NCI-H82 treated with DMSO at 0.1 percent for 48 hours (cell line): ENCODE data around the gene SNX4.
"Not testable (repeated sequence)": the region's sequence is repeated elsewhere in the genome, so short reads cannot be mapped to it uniquely, and the experiment has no call there.

ENCODE experiments used
- DNase-seq: peaks from one replicate; lab custom pipeline; 2025; ENCODE audit not compliant: unreplicated experiment; lab: John Stamatoyannopoulos, UW

The SNX4 gene

DNA sequence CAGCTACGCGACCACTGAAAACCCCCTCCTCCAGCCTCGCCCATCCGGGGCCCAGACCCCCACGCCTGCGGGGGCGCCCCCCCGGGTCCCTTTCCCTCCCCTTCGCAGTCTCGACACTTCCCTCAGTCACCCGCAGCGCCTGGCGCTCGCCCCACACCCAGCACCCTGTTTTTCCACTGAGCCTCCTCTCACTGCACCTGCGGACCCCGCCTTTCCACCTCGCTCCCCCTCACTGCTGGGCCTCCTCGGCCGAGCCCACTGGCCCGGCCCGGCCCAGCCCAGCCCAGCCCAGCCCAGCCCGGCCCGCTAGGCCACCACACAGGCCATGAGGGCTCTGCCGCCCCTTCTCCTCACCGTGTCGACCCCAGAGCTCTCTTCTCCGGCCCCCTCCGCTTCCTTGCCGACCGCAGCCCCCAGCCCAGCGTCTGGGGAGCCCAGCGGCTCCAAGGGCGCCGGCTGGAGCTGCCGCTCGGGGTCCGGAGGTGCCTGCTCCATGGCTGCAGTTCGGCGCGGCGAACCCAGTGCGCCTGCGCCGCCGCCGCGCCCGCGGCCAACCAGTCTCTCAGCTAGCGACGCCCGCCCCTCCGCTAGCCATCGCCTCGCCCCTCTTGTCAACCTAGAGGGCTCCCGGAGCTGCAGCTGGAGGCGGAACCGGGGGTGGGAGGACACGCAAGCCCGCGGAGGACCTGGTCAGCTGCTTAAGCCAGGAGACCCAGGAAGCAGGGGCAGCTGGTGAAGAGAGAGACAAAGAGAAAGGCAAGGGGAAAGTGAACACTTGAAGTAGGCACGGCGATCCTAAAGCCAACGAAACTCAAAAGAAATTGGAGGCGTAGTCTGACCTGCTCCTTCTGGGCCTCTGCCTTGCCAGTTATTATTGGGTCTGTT lies at the start of gene SNX4:
SNX4 (minus strand) TSS at position 525 of the 885 bp plus-strand sequence; CDS start at position 495, 30 bp downstream.
- peak; percentile 82 for DNase-seq

DNA sequence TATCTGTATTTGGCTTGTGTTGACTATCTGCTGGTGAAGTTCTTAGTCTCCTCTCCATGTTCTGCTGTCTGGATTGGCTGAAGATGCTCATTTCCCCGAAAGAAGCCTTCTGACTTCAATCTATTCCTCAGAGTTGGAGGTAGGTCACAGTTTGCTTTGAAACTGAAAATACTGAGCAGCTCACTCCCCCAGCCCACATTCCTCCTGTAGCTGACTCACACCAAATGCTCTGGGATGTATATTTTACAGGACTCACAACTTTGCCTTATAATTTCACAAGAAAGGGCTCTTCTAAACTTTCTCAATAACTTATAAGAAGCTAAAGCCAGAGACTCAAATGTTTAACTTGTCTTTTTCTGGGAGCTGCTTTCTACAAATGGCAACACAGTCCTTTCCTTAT lies 36.3 kb upstream of the SNX4 start:
- DNase-seq = no peak

DNA sequence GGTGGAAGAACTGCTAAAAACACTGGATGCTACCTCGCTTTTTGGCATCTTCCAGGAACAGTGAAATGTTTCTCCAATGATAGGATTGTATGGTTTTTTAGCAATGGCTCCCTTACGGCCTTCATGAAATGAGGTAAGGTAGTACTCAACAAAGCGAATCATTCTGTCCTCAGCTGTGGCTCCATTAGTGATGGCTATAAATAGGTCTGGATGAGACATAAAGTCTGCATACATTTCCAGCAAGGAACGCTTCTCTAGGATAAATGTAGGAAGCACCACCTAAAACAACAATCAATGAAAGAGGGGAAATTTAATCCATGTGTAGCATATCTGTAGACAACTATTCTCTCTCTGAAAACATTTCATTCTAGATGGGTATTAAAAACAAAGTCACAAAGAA lies 32.4 kb upstream of the SNX4 start:
- DNase-seq = no peak

DNA sequence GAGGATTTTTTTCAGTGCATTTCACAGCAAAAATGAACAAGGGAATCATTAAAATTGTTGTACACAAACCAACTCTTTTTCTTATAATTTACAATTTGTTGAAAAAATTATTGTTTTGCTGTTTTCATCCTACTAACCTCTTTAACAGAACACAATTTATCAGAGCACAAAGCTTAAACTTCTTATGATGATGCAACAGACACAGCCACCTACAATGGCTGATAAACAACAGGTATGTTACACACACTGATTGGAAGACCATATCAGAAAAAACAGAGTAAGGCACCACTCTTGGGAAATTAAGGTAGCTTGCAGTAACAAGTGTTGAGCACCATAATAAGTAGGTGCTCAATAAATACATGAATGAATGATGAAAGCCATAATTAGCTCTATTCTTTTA lies 8.9 kb upstream of the SNX4 start:
- DNase-seq = no peak

GRCh38 chr3:125525153-125525552 lies 5.2 kb upstream of the SNX4 start:
- no peak for DNase-seq

DNA sequence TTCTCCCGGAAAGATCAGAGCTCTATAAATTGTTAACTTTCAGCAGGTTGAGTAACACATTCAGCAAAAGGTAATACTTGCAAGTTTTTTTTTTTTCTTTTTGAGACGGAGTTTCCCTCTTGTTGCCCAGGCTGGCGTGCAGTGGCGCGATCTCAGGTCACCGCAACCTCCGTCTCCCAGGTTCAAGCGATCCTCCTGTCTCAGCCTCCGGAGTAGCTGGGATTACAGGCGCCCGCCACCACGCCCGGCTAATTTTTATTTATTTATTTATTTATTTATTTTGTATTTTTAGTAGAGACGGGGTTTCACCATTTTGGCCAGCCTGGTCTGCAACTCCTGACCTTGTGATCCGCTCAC lies 539 bp upstream of the SNX4 start:
- DNase-seq = not testable (repeated sequence)

GRCh38 chr3:125515421-125515820 lies 4.6 kb downstream of the SNX4 start:
- no peak for DNase-seq

DNA sequence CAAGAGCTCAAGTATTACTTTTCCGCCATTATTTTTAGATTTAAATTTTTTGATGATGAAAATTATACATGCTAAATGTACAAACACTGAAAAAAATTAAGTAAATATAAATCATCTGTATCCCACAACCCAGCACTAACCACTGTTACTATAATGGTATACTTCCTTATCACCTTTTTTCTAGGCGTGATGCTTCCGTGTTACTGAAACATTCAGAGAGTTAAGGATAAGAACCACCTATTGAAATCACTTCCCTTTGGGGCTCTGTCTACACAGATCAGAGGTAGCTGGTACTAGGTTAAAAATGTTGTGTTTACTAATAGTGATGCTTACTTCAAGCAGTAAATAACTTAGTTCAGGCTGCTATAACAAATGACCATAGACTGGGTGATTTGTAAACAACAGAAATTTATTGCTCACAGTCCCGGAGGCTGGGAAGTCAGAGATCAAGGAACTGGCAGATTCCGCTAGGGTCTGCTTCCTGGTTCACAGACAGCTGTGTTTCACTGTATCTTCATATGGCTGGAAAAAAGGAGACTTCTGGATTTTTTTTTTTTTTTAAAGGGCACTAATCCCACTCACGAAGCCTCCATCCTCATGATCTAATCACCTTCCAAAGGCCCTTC lies 6.4 kb downstream of the SNX4 start:
- DNase-seq = no peak

GRCh38 chr3:125512135-125512920 lies 7.7 kb downstream of the SNX4 start:
- no peak for DNase-seq

GRCh38 chr3:125511420-125512118 lies 8.4 kb downstream of the SNX4 start:
- no peak for DNase-seq

DNA sequence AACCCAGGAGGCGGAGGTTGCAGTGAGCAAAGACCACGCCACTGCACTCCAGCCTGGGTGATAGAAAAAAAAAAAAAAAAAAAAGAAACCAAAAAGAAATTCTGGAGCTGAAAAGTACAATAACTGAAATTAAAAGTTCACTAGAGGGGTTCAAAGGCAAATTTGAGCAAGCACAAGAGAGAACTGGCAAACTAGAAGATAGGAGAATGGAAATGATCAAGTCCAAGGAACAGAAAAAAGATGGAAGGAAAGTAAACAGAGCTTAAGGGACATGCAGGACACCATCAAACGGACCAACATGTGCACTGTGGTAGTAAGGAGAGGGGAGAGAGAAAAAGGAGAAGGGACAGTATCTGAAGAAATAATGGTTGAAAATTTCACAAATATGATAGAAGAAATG lies 12.9 kb downstream of the SNX4 start:
- DNase-seq = no peak

DNA sequence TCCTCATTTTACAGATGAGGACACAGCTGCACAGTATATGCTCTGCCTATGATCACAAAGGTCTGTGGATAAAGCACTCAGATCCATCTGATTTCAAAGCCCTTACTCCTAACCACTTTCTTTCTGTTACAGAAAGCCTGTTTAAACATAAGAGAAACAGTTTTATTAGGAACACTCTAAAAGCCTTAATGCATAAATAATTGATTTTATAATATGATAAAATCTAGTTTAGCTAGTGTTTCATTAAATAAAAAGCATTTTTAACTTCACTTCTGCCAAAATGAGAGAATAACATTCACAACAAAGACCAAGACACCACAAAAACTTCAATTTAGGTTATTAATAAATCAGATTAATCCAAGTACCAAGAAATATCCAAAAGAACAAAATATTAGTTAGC lies 21.4 kb downstream of the SNX4 start:
- DNase-seq = no peak

DNA sequence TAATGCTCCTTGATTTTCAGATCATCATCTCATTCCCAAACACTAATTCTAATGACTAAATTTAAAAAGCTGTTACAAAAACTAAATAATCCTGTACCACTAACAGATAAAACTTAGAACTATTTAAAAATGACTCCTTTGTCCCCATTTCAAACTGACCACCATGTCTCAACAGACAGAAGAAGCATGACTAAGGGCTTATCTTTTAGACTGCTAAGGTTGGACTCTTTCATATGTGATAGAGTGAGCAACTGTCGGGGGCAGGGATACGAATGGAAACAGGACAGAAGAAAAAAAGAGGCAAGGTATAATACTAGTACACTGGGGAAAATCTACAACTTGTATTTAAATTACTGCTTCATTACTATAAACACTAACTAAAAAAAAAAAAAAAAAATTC lies 23.3 kb downstream of the SNX4 start:
- no peak for DNase-seq

DNA sequence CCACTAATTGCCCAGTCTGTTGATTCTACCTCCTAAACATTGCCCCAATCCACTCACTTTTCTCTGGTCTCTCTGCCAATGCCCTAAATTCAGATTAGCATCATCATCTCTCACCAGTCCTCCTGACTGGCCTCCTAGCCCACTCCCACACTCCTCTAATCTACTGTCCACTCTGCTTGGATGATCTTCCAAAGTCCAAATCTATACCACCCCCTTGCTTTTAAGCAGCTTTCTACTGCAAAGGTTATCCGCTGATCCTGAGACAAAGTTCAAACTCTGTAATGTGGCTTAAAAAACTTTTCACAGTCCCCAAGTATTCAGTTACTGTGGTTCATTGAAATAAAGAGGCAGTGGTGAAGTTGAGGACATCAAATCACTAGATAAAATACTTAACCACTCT lies 37.6 kb downstream of the SNX4 start:
- DNase-seq = no peak

GRCh38 chr3:125481786-125482185 lies 38.2 kb downstream of the SNX4 start:
- no peak for DNase-seq

- DNase-seq = not testable (repeated sequence)
These were observed 38.6 kb downstream of the SNX4 start for GRCh38 chr3:125481375-125481759.

DNA sequence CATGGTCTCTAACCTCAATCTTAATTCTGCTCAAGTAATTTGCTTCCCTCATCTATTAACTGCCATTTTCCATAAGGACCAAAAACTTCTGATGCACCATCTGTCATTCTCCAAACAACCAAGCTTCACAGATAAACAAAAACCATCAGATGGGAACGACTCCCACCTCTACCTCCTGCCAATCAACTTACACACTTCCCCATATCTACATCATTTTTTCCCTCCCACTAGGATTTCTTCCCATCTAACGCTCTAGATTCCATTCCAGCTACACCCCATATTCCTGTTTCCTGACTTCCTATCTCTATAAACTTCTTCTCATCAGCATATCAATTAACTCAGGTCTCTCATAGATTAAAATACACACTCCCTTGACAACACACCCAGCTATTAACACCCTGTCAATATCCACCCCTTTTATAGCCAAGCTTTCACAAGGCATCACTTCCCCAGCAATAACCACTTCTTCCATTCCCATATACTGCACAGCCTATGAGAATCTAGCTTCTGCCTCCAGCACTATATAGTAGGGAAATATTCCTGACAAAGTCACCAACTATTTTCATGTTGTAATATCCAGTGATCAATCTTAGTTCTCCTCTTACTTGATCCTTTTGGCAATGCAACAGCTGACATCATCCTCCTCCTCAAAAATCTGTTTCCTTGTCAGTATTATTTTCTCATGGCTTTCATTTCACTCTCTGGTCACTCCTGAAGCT lies 39.2 kb downstream of the SNX4 start:
- DNase-seq = no peak

DNA sequence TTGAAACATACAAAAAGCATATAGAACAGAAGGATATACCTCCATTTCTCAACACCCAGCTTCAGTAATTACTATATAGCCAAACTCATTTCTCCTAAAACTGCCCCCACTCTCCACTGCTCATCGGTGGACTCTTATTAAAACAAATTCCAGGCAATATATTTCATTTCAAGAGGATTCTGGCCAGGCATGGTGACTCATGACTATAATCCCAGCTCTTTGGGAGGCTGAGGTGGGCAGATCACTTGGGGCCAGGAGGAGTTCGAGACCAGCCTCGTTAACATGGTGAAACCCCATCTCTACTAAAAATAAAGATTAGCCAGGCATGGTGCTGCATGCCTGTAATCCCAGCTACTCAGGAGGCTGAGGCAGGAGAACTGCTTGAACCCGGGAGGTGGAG lies 40.9 kb downstream of the SNX4 start:
- no peak for DNase-seq

DNA sequence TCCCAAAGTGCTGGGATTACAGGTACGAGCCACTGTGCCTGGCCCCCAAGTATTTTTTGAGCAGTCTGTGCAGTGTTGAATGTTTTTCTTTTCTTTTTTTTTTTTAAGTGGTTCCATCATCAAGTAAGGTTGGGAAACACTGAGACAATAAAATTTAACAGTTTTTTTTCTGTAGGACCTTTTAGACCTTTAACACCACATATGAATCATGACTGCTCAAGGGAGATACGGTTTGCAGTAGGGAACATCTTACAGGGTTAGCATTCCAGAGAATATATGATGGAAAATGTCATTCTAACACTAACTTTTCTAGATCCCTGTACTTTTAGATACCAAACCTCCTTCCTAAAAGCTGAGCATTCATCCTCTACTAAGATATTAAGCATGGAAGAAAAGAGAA lies 41.7 kb downstream of the SNX4 start:
- DNase-seq = no peak

GRCh38 chr3:125477701-125478100 lies 42.3 kb downstream of the SNX4 start:
- DNase-seq = no peak

- DNase-seq = no peak
These were observed 49.3 kb downstream of the SNX4 start for GRCh38 chr3:125470671-125471070.
